Tibial artery (tissue), 4 donors: ENCODE results near the gene KSR1.

Source experiments
- DNase-seq, 2 donors: peaks; one replicate each; pipeline ENCODE4 v3.0.0-alpha.2; 2019
- H3K27ac ChIP-seq, 2 donors: fragments of 200-600 bp; sonication (generic) in 1 of 2; 1 replicate in 1 of 2; 2 replicates in 1 of 2; pipeline ENCODE4 v1.5.1; 2018 to 2019; ENCODE audit warnings: mild to moderate bottlenecking in 1 of 2
- H3K27me3 ChIP-seq, 2 donors: fragments of 200-600 bp; sonication (generic) in 1 of 2; one replicate each; pipeline versions ENCODE4 v1.5.1 to v1.6.0; 2016 to 2019
- H3K36me3 ChIP-seq, 3 donors: fragments of 200-600 bp; sonication (generic) in 2 of 3; one replicate each; pipeline ENCODE4 v1.5.1; 2016 to 2019; ENCODE audit warnings: mild to moderate bottlenecking in 2 of 3
- H3K4me1 ChIP-seq, 4 donors: fragments of 200-600 bp; sonication (generic) in 2 of 4; 1 replicate in 3 of 4; 2 replicates in 1 of 4; pipeline ENCODE4 v1.5.1; 2016 to 2019
- H3K4me3 ChIP-seq, 2 donors: fragments of 200-600 bp; sonication (generic) in 1 of 2; 1 replicate in 1 of 2; 2 replicates in 1 of 2; pipeline ENCODE4 v1.5.1; 2018 to 2019; ENCODE audit warnings: mild to moderate bottlenecking in 2 of 2
- H3K9me3 ChIP-seq, 3 donors: fragments of 200-600 bp; sonication (generic) in 1 of 3; one replicate each; pipeline ENCODE4 v1.5.1; 2016 to 2019
- intact Hi-C: fragments of 100-400 bp; cut with DNase I; formaldehyde crosslinking; loops from one replicate; pipeline ENCODE4 v1.15.0; 2023; ENCODE audit warnings: low total_unique reads
- TF ChIP-seq, protein P1 (sequence below), 2 experiments: fragments of 200-600 bp in 1 of 2; fragments of 450-650 bp in 1 of 2; IDR thresholded peaks; one replicate each; pipeline ENCODE4 v1.5.1; 2017 to 2019; ENCODE audit warnings: antibody characterized with exemption in 2 of 2, mild to moderate bottlenecking in 1 of 2, moderate library complexity in 1 of 2

The KSR1 gene

DNA sequence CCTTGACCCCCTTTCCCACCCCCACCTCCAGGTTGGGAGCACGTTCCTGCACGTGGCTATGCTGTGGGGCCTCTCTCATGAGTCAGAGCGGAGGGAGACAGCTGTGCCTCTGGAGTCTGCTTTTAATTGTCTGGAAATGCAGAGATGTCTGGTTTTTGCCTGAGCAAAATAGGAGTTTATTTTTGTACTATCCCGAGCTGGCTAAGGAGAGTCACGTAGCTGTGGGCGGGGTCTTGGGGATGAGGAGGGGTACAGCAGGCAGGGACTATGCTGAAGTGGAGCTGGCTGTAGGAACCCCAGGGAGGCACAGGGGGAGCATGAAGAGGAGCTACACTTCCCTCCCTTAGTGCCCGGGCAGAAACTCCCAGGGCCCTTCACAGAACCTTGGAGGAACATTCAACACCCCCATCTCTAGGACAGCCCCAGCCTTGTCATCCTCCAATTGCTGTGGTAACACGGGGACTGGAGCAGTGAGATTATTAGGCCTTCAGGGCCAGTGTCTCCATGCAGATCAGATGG lies 130.0 kb downstream of the KSR1 start:
- Histone ChIP-seq H3K4me3 (no peak overlapping the region), H3K4me1 (no peaks in the 10 kb centered on the region), H3K27me3 (no peaks in the 10 kb centered on the region), H3K9me3 (no peaks in the 10 kb centered on the region), H3K36me3 (peaks cover 16 to 40% (median 39%) of the 10 kb centered on the region in 3 donors), H3K27ac (no peak overlapping the region)
- no peak for DNase-seq
- TF ChIP-seq, protein P1, sequence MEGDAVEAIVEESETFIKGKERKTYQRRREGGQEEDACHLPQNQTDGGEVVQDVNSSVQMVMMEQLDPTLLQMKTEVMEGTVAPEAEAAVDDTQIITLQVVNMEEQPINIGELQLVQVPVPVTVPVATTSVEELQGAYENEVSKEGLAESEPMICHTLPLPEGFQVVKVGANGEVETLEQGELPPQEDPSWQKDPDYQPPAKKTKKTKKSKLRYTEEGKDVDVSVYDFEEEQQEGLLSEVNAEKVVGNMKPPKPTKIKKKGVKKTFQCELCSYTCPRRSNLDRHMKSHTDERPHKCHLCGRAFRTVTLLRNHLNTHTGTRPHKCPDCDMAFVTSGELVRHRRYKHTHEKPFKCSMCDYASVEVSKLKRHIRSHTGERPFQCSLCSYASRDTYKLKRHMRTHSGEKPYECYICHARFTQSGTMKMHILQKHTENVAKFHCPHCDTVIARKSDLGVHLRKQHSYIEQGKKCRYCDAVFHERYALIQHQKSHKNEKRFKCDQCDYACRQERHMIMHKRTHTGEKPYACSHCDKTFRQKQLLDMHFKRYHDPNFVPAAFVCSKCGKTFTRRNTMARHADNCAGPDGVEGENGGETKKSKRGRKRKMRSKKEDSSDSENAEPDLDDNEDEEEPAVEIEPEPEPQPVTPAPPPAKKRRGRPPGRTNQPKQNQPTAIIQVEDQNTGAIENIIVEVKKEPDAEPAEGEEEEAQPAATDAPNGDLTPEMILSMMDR (IDR thresholded peaks at IDR 0.05), result no peak
- intact Hi-C loops, result no loop called here

- no peaks in the 10 kb centered on the region for H3K9me3 ChIP-seq
- no peaks in the 10 kb centered on the region for H3K4me1 ChIP-seq
- H3K4me3 ChIP-seq, result no peak overlapping the region
- H3K27me3 ChIP-seq, result no peaks in the 10 kb centered on the region
- no peak for DNase-seq
- H3K36me3 ChIP-seq, result peaks cover 16 to 51% (median 51%) of the 10 kb centered on the region in 3 donors
- TF ChIP-seq, protein P1 (IDR thresholded peaks at IDR 0.05), result no peak
- intact Hi-C loops, result no loop called here
- no peak overlapping the region for H3K27ac ChIP-seq
Measured at GRCh38 chr17:27588354-27588753, 132.1 kb downstream of the KSR1 start.

GRCh38 chr17:27590864-27591263 lies 134.6 kb downstream of the KSR1 start:
- DNase-seq, result no peak
- H3K9me3 ChIP-seq, result no peaks in the 10 kb centered on the region
- no peak overlapping the region for H3K4me3 ChIP-seq
- intact Hi-C loops, result loop anchor here (10.0 kb wide), 1 partner anchor 136 kb away; the partner anchor contains the start of gene KSR1
- no peaks in the 10 kb centered on the region for H3K27me3 ChIP-seq
- no peak overlapping the region for H3K27ac ChIP-seq
- TF ChIP-seq, protein P1 (IDR thresholded peaks at IDR 0.05), result no peak
- no peaks in the 10 kb centered on the region for H3K4me1 ChIP-seq
- peaks cover 11 to 72% (median 56%) of the 10 kb centered on the region in 3 donors for H3K36me3 ChIP-seq

DNA sequence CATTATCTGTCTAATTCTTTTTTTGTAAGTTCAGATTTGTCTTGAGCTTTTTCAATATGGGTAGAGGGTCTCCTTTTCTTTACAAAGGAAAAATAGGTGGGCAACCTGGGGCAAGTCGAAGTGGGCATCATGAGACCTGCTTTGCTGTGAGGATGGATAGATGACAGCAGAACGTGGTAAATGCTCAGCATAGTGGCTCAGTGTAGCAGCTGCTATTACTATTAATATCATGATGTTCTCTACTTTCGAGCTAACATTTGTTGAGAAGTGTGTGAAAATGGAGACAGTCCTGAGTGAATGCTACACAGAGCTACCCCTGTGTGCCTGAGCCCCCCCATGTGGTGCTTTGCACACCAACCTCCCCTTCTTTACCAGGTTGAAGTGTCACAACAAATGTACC lies 135.7 kb downstream of the KSR1 start:
- H3K4me3 ChIP-seq, result no peak overlapping the region

DNA sequence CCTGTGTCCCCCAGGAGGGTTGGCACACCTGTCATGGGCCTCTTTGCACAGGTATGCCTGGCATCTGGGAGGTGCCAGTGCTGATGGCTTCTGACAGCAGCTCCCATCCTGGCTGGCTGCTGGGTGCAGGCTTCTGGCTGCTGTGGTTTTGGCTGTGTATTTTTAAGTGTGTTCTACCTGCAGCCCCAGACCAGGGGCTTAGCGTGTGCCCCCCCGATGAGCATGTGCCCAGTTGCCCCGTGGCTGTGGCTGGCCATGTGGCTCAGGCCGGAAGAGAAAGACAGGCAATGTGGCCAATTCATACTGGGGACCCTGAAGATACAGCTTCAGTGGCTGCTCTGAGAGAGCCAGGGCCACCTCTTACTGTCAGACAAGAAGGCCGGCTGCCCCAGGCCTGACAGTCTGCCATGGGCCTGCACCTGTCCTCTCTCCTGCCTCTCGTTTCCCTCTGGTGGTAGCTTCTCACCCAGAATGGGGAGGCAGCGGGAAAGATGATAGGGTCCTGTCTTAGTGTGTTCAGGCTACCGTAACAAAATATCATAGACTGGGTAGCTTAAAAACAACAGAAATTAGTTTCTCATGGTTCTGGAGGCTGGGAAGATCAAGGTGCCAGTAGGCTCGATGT lies 137.1 kb downstream of the KSR1 start:
- H3K4me1 ChIP-seq, result no peaks in the 10 kb centered on the region
- TF ChIP-seq, protein P1 (IDR thresholded peaks at IDR 0.05), result no peak
- no peak for DNase-seq
- H3K36me3 ChIP-seq, result peaks cover 7 to 77% (median 51%) of the 10 kb centered on the region in 3 donors
- H3K27ac ChIP-seq, result no peak overlapping the region
- H3K9me3 ChIP-seq, result no peaks in the 10 kb centered on the region
- H3K4me3 ChIP-seq, result no peak overlapping the region
- intact Hi-C loops, result loop anchor here (10.0 kb wide), 1 partner anchor 139 kb away; the partner anchor contains the start of gene KSR1
- no peaks in the 10 kb centered on the region for H3K27me3 ChIP-seq

More for the DNA sequence above, 135.7 kb downstream of the KSR1 start:
- Histone ChIP-seq H3K36me3 (peaks cover 10 to 74% (median 51%) of the 10 kb centered on the region in 3 donors), H3K27ac (no peak overlapping the region), H3K9me3 (no peaks in the 10 kb centered on the region), H3K4me1 (no peaks in the 10 kb centered on the region), H3K27me3 (no peaks in the 10 kb centered on the region)
- TF ChIP-seq, protein P1 (IDR thresholded peaks at IDR 0.05), result no peak
- intact Hi-C loops, result loop anchor here (10.0 kb wide), 1 partner anchor 137 kb away; the partner anchor contains the start of gene KSR1
- no peak for DNase-seq
